GM18508 (cell line): Measurements from ENCODE around the gene CX3CL1.
"Not testable (repeated sequence)": the region's sequence is repeated elsewhere in the genome, so short reads cannot be mapped to it uniquely, and the experiment has no call there.

Experiments used
- ATAC-seq: cut with Tn5 transposase; IDR thresholded peaks from one replicate; pipeline ENCODE4 v1.9.1; 2021; ENCODE audit warnings: moderate number of reproducible peaks; ENCODE audit not compliant: insufficient read depth, unreplicated experiment

Gene CX3CL1

DNA sequence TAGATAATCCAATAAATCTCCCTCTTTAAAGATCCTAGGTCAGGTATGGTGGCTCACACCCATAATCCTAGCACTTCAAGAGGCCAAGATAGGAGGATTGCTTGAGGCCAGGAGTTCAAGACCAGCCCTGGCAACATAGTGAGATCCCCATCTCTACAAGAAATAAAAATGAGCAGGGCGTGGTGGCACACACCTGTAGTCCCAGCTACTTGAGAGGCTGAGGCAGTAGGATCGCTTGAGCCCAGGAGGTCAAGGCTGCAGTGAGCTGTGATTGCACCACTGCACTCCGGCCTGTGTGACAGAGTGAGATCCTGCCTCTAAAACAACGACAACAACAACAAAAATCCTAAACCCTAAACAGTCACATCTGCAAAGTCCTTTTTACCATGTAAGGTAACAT, 15.7 kb upstream of the CX3CL1 start:
- no peak for ATAC-seq

DNA sequence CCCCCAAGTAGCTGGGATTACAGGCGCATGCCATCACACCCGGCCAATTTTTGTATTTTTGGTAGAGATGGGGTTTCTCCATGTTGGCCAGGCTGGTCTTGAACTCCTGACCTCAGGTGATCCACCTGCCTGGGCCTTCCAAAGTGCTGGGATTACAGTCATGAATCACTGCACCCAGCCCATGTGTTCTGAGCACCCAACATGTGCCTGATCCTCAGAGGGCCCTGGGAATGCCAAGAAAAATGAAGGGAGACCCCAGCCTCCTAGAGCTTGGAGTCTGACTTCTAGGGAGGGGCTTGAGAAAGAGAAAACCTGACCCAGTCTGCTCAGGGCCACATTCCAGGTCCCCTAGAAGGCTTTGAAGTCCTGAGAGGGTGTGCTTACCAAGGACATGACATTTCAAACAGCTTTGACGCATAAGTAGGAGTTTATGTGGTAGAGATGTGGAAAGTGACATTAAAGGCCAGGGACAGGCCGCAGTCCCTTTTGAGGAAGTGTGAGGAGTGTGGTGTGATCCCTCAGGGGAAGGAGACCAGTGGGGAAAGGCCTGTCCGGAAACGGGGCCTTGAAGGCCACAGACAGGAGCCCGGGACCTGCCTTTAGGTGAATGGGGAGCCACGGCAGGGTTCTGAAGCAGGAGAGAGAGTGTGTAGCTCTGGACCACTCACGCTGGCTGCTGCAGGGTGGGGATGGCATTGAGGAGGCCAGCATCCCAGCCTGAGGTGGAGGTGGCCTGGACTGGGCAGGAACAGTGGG, 14.8 kb upstream of the CX3CL1 start:
- ATAC-seq = no peak

DNA sequence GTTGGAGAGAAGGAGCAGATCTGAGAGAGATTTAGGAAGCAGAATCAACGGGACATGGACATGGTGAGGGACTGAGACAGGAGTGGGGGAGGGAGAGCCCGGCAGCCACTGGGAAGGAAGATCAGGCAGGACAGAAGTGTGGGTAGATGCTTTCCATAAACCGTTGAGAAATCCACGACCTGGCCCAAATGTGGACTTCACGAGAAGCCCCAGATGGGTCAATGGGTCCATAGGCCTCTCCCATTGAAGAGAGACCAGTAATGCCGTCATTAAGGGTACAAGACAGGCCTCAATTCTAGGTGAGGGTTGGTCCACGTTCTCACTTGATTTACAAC, 14.2 kb upstream of the CX3CL1 start:
- ATAC-seq = no peak

DNA sequence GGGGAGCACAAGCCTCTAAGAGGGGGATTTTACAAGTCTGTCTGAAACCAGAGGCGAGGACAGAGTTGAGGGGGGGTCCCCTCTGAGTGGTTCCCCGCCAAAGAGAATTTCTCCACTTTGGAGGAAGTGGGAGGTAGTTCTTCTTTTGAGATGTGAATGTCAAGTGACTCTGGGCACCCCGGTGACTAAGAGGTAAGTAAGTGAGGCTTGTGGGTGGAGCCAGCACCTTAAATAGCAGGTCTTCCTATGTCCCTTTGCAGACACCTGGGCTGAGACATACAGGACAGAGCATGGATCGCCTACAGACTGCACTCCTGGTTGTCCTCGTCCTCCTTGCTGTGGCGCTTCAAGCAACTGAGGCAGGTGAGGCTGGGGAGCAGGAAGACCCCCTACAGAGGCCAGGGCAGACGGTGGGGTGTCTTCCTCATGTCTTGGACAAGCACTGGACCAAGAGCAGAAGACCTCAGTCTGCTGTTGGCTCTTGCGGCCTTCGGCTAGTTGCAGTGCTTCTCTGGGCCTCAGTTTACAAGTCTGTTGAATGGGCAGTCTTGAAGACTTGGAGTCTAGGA, 13.7 kb upstream of the CX3CL1 start, which contains the start of gene CCL22:
CCL22 (plus strand) TSS at position 257 of the 569 bp plus-strand sequence; CDS start at position 291, 34 bp downstream.
- ATAC-seq = peak; percentile 51

DNA sequence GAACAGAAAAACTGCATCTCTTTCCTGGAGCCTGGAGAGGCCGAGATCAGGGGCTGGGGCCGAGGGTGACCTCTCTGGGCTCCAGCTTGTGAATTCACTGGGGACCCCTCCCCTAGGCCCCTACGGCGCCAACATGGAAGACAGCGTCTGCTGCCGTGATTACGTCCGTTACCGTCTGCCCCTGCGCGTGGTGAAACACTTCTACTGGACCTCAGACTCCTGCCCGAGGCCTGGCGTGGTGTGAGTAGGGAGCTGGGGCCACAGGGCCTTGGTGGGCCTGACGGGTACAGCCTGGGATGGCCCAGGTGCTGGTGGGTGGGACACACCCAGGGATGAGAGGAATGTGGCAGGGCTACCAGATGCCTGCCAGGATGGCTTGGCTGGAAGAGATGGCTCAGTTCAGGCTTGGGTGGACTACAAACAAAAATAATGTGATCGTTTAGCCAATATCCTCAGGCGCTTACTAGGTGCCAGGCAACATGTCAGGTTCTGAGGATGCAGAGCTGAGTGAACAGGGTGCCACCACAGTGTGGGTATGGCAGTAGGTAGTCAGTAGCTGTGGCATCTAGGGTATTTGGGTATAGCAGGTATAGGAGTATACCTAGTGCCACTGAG, 11.9 kb upstream of the CX3CL1 start:
- ATAC-seq = no peak

DNA sequence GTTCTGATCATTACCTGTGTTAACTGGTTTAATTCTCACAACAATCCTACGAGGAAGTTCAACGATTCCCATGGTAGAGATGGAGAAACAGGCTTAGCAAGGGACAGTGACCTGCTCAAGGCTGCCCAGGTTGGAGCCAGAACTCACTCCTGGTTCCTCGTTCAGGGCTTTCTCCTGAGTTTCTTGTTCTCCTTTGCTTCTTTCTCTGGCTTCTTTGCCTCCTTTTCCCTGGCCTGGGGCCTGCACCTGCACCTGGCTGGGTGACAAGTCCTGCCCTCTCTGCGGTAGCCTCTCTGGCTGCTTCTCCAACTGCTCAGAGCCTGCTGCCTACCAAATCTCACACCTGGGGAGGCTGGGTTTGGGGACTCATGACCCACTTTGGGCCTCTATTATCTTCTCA, 10.9 kb upstream of the CX3CL1 start:
- ATAC-seq = no peak

DNA sequence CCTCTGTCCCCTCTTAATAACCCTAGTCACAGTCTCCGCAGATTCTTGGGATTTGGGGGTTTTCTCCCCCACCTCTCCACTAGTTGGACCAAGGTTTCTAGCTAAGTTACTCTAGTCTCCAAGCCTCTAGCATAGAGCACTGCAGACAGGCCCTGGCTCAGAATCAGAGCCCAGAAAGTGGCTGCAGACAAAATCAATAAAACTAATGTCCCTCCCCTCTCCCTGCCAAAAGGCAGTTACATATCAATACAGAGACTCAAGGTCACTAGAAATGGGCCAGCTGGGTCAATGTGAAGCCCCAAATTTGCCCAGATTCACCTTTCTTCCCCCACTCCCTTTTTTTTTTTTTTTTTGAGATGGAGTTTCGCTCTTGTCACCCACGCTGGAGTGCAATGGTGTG, 8.1 kb upstream of the CX3CL1 start:
- no peak for ATAC-seq

DNA sequence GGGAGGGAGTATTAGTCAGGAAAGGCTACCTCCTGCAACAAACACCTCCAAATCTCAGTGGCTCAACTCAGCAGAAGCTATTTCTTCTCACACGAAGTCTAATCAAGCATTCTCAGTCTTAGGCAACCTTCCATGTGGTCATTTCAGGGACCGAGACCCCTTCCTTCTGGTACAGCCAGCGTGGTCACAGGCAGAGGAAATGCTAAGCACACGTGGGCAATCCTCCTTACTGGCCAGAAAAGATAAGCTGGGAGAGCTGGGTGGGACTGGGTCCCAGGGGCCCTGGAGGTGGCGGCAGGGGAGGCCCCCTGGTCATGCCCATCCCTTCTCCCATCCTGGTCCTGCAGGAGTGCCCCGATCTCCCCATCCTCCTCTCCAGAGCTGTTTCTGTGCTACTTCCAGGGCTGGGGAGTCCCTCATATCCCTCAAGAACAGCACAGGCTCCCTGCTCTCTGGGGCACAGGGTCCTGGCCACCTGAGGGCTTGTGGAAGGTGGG, 5.7 kb upstream of the CX3CL1 start:
- no peak for ATAC-seq

DNA sequence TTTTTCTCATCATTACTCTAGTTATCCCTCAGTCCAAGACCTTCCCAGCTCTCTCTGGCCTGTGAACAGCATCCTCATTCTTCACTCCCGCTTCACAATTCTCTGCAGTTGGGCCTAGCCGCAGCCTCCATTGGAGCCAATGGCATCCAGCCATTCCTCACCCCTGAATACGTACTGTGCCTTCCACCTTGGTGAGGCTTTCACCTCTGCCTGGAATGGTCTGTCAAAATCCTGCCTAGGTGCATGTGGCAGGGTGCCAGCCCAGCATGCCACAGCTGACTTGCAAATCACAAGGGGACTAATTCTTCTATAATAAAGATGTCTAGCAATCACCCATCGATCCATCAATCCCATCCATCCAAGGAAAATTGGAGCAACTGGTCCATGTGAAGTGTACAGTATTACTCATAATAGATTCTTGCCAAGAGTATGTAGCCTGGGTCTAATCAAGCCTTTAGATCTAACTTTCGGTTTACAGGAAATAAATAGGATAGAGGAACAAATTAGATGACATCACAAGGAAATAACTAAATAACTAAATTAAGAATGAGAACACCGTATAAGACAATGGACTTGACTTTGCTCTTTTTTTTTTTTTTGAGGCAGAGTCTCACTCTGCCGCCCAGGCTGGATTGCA, 5.1 kb upstream of the CX3CL1 start:
- ATAC-seq = no peak

DNA sequence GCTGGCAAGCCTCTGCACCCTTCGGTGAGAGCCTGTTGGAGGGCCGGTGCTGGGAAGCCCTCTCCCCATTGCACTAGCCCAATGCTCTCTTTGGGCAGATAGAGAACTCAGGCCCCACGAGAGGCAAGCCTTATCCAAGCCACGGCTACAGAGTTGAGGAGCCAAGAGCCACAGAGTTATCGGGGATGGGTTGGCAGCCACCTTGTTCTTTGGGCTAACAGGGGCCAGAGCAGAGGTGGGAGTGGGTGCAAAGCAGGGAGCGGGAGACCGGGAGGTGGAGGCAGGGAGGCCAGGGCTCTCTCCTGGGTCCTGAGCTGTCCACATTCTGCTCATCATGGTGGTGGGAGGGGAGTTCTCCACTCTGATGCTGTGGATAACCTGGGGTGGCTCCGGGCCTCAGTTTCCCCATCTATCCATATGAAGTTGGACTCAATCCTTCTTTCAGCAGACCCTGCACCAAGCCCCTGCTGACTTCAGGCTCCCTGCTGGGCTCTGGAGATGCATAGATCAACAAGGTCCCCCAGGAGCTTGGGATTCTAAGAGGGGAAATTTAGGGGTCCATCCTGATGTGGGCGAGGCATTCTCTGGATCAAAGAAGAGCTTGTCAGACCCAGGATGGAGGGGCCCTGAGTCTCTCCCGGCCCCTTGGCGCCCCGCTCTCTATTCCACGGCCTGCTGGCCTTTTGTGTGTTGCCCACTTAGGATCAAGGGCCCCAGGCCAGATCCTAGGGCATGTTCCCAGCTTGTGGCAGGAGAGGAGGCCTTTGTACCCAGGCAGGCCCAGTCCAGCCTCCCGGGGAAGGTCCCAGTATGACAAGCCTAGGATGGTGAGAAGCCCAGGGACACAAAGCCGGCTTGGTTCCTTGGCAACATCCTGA, 557 bp upstream of the CX3CL1 start:
- ATAC-seq = no peak

DNA sequence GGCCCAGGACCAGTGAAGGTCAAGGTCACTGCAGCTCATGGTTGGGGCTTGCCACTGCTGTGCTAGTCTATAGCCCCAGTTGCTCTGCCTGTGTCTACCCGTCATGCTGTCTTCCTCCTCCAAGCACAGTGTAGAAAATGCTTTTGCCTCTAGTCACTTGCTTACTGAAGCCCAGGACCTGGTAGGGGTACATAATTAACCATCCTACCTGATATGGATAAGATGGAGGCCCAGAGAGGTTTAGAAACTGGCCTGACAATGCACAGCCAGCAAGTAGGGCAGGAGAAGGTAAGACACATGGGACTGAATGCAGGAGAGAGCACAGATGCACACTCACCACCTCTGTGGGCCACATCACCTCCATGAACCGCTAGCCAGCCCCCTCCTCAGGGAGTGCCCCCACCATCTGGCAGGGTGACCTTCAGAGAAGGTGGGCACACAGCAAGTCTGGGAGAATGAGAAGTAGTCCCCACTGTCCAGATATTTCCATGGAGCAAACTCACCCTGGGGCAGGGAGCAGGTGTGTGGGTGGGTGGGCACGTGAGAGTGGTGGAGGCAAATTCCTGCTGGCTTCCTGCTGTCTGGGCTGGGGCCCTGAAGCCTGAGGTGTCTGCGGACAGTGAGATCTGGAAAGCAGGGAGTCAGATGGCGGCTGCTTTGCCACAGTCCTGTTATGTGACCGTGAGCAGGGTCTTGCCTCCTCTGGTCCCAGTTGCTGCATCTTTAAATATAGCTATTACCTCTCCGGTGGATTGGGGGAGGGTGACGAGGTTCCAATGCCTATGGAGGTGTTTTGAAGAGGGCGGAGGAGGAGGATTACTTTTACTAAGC, 1.0 kb downstream of the CX3CL1 start:
- ATAC-seq = no peak

DNA sequence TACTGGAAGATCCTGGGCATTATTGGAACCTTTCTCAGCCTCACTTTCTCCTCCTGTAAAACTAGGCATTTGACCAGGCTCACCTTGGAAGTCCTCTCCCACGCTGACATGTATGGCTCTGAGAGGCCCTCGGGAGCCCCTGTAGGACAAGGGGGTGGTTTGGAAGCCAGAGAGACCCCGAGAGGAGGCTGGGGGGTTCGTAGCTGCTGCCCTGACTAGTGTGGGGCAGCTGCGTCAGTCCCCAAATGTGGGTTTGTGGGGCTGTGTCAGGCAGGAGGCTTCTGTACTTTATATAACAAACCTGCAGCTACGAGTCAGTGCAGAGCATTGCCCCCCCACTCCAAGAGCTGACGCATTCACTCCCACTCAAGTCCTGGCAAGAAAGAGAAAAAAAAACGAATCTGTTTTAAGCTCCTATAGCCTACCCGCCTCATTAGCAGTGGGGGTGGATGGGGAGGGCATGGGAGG, 1.8 kb downstream of the CX3CL1 start:
- no peak for ATAC-seq

DNA sequence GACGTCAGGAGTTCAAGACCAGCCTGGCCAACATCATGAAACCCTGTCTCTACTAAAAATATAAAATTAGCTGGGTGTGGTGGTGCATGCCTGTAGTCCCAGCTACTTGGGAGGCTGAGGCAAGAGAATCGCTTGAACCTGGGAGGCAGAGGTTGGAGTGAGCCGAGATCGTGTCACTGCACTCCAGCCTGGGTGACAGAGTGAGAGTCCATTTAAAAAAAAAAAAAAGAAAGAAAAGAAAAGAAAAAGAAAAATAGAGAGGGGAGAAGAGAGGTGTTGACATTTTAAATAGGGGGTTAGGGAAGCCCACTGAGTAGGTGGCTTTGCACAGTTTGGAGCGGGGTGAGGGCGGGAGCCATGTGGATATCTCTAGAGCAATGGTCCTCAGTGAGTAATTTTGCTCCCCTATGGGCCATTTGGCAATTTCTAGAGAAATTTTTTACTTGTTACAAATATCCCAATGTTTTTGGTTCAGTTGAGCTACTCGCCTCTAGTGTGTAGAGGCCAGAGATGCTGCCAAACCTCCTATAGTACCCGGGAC, 2.7 kb downstream of the CX3CL1 start:
- not testable (repeated sequence) for ATAC-seq

DNA sequence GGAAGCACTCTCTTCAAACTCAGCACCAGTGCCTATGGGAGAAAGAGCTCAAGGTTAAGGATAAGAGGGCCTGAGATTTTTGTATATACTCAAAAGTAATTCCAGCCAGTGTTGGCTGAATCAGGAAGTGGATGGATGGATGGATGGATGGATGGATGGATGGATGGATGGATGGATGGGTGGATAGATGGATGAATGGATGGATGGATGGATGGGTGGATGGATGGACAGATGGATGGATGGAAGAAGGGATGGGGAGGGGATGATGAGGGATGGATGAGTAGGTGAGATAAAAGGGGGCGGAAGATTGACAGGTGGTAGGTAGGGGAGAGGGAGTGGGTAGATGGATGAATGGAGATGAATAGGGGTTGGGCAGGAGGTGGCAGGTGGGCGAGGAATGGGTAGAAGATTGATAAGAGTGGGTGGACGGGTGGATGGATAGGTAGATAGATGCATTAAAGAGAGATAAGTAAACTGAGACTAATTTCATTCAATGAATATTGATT, 4.1 kb downstream of the CX3CL1 start:
- ATAC-seq = no peak

DNA sequence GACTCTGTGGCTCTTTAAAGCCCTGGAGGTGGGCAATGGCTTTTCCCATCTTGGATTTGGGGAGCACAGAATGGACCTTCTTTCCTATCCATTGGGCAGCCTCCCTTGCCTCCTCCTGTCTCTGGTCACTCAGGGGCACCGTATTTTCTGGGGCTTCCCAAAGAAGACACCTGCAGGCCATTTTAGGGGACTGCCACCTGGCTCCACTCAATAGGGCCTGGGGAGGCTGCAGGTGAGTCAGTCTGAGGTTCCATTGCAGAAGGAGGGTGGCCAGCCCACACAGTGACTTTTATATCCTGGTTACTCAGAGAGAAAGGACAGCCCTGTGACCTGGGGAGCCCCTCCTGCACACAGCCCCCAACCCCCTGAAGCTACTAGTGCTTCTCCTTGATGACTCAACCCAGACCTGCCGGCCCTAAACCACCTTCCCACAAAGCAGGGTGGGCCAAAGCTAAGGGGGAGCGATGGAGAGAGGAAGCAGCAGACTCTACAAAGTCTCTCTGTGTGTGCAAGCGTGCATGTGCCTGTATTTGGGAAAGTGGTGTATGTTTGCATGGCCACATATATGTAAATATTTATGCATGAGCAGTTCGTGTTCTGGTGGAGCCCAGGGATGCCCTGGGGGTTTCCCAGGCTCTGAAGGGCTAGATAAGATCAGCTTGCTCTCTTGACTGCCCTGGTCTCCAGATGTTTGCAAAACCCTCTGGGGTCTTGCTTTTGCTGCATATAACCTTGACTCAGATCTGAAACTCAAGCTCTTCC, 5.0 kb downstream of the CX3CL1 start:
- ATAC-seq = peak; percentile 71

DNA sequence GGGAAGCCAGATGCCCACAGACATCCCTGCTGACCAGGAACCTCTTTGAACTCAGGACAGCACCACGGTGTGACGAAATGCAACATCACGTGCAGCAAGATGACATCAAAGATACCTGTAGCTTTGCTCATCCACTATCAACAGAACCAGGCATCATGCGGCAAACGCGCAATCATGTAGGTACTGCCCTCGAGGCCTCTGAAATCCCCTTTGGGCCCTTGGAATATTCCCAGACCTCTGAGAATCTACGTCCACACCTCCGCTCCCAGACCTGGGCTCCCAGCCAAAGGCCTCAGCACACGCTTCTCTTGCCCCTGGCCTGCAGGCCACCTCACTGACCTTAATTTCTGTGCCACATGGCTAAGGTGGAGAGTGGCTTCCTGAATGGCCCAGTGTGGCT, 7.3 kb downstream of the CX3CL1 start:
- no peak for ATAC-seq

DNA sequence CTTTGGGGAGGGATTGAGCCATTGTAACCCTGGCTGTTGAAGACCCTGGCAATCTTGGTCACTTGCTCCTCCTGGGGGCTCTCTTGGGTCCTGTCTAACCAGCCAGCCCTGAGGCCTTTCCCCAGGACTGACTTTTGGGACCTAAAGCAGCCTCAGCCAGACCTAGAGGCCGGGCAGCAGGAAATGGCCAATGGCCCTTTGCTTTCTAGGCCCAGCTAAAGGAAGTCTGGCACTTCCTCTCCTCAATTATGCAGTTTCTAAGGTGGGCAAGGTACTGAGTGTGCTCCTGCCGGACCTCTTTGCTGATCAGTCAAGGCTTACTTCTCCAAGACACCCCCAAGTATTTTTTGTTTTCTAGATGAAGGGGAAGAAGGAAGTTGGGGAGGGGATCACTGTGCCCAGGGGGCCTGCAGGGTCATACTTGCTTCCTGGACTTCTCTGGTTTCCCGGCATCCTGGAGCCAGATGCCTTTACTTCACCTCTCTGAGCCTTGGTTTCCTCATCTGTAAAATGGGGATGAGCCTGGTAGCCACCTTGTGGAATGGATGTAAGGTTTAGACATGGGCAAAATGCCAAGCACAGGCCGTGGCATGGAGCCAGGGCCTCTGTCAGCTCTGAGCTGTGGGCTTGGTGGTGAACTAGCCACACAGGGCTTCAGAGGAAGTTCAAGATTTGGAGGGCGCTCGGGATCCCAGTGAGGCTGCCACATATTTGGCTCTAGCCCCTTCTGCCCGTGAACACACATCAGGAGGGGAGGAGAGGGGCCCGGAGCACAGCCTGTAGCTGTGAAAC, 8.6 kb downstream of the CX3CL1 start:
- no peak for ATAC-seq
